Thyroid gland (tissue), 4 donors: Measurements from ENCODE around the gene HADHB.

Experiments
- POLR2A ChIP-seq, 2 donors: fragments of 450-650 bp; IDR thresholded peaks; one replicate each; pipeline ENCODE4 v1.6.1; 2017; ENCODE audit warnings: antibody characterized with exemption in 2 of 2, mild to moderate bottlenecking in 2 of 2, moderate library complexity in 1 of 2
- TF ChIP-seq, protein P1 (sequence below), 6 experiments: fragments of 200-600 bp in 3 of 6; fragments of 450-650 bp in 3 of 6; sonication (generic) in 3 of 6; IDR thresholded peaks; one replicate each; pipeline ENCODE4 v1.5.1; 2016 to 2019; ENCODE audit warnings: antibody characterized with exemption in 6 of 6, mild to moderate bottlenecking in 2 of 6, inconsistent platforms in 1 of 6, moderate library complexity in 1 of 6

DNA sequence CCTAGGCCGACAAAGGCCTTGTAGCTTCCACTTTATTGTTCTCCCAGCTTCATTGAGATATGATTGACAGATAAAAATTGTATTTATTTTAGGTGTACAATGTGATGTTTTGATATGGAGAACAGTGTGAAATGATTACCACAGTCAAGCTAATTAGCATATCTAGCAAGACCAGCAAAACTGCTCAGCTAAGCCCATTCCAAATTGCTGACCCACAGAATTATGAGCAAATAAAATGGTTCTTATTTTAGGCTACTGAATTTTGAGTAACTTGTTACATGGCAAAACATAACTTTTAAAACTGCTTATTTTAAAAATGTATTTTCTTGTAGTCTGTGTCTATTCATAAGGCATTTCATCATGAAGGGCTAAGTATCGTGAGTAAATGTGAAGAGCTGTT is 92.6 kb downstream of the HADHB start:
- TF ChIP-seq, protein P1, sequence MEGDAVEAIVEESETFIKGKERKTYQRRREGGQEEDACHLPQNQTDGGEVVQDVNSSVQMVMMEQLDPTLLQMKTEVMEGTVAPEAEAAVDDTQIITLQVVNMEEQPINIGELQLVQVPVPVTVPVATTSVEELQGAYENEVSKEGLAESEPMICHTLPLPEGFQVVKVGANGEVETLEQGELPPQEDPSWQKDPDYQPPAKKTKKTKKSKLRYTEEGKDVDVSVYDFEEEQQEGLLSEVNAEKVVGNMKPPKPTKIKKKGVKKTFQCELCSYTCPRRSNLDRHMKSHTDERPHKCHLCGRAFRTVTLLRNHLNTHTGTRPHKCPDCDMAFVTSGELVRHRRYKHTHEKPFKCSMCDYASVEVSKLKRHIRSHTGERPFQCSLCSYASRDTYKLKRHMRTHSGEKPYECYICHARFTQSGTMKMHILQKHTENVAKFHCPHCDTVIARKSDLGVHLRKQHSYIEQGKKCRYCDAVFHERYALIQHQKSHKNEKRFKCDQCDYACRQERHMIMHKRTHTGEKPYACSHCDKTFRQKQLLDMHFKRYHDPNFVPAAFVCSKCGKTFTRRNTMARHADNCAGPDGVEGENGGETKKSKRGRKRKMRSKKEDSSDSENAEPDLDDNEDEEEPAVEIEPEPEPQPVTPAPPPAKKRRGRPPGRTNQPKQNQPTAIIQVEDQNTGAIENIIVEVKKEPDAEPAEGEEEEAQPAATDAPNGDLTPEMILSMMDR (IDR thresholded peaks at IDR 0.05) = no peak
- TF ChIP-seq POLR2A (IDR thresholded peaks at IDR 0.05) = no peak
